Activated CD8-positive, alpha-beta T cell treated with anti-CD3 and anti-CD28 coated beads for 36 hours (primary cell): ENCODE results near the gene CTSF. TPM values are rescaled to one million over a fixed set of nuclear protein-coding genes. Genes with fewer than 3 reads are reported as not detected.
"Not testable (repeated sequence)": the region's sequence is repeated elsewhere in the genome, so short reads cannot be mapped to it uniquely, and the experiment has no call there.

Source experiments
- ATAC-seq: fragments of 200-7000 bp; cut with Tn5 transposase; one replicate; pipeline ENCODE4 v1.10.0; 2021; ENCODE audit warnings: mild to moderate bottlenecking, moderate library complexity
- CTCF ChIA-PET: fragments of 350-600 bp; sonication (Branson Sonifier 250); formaldehyde crosslinking; loops from one replicate; lab custom pipeline; 2021; ENCODE audit warnings: antibody characterized with exemption; lab: Charles Lee
- POLR2A ChIA-PET: fragments of 350-600 bp; sonication (Branson Sonifier 250); formaldehyde crosslinking; loops from one replicate; lab custom pipeline; 2021; ENCODE audit warnings: antibody characterized with exemption; lab: Charles Lee
- DNase-seq: peaks from one replicate; pipeline ENCODE4 v3.0.0-alpha.2; 2020
- H3K27ac Mint-ChIP-seq: one replicate; pipeline ENCODE4 v1.8.0; 2021; ENCODE audit warnings: mild to moderate bottlenecking, mixed read lengths
- H3K27me3 Mint-ChIP-seq: one replicate; pipeline ENCODE4 v1.8.0; 2021; ENCODE audit warnings: mixed read lengths
- H3K36me3 Mint-ChIP-seq: one replicate; pipeline ENCODE4 v1.8.0; 2021; ENCODE audit warnings: low read depth, mixed read lengths
- H3K4me1 Mint-ChIP-seq: one replicate; pipeline ENCODE4 v1.8.0; 2021; ENCODE audit warnings: low read depth, mixed read lengths
- H3K4me3 Mint-ChIP-seq: one replicate; pipeline ENCODE4 v1.8.0; 2021; ENCODE audit warnings: mild to moderate bottlenecking, moderate library complexity, mixed read lengths
- H3K9me3 Mint-ChIP-seq: one replicate; pipeline ENCODE4 v1.8.0; 2021; ENCODE audit warnings: mixed read lengths
- intact Hi-C: fragments of 100-400 bp; cut with micrococcal nuclease; formaldehyde crosslinking; loops from one replicate; pipeline ENCODE4 v1.10.0; 2022
- total RNA-seq, 2 experiments: library from RNA; stranded (reverse); gene quantifications; one replicate each; pipeline ENCODE4 v1.2.3, GENCODE V29; 2021
- TF ChIP-seq, protein P1 (sequence below): fragments of 200-600 bp; IDR thresholded peaks from one replicate; pipeline ENCODE4 v1.8.0; 2022; ENCODE audit warnings: antibody characterized with exemption, mild to moderate bottlenecking

The CTSF gene
- total RNA-seq, 2 experiments from 2014 or later, result 0.68 to 1.3 TPM

DNA sequence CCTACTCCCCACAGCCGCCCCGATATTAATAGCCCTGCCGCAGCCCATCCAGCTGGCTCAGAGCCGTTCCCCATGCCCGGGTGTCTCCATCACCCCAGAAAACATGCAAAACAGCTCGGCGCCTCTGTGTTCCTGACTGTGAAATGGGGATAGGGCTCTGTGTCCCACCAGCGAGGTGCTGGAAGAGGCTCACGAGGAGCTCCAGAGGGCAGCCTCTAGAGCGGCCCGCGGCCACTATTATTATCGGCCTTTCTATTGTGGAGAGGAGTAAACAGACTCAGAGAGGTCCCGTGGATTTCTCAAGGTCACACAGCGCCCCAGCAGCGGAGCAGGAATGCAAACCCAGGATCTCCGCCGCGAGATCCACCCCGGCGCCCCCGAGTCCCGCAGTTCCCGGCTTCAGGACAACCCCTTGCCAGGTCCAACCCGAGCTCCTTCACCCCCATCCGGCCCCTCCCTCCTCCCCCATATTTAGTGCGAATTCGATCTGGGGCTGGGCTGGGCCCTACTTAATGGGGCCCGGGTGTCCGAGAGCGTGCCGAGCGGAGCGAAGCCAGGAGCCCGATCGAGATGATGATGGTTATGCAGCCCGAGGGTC lies 21.9 kb downstream of the CTSF start, which contains the start of gene ACTN3:
Gene ACTN3, plus strand, starts transcription at position 536 of the 598 bp plus-strand sequence. Its CDS starts 35 bp downstream, at position 571.
- H3K9me3 Mint-ChIP-seq, result no peaks in the 10 kb centered on the region
- no peaks in the 10 kb centered on the region for H3K27me3 Mint-ChIP-seq
- peaks cover 6% of the 10 kb centered on the region for H3K36me3 Mint-ChIP-seq
- ATAC-seq, result peak; percentile 1
- H3K4me3 Mint-ChIP-seq, result peak within 1 kb of the TSS; percentile 85
- TF ChIP-seq, protein P1, sequence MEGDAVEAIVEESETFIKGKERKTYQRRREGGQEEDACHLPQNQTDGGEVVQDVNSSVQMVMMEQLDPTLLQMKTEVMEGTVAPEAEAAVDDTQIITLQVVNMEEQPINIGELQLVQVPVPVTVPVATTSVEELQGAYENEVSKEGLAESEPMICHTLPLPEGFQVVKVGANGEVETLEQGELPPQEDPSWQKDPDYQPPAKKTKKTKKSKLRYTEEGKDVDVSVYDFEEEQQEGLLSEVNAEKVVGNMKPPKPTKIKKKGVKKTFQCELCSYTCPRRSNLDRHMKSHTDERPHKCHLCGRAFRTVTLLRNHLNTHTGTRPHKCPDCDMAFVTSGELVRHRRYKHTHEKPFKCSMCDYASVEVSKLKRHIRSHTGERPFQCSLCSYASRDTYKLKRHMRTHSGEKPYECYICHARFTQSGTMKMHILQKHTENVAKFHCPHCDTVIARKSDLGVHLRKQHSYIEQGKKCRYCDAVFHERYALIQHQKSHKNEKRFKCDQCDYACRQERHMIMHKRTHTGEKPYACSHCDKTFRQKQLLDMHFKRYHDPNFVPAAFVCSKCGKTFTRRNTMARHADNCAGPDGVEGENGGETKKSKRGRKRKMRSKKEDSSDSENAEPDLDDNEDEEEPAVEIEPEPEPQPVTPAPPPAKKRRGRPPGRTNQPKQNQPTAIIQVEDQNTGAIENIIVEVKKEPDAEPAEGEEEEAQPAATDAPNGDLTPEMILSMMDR, result no peak
- H3K27ac Mint-ChIP-seq, result peak within 1 kb of the TSS; percentile 37
- POLR2A ChIA-PET, result interaction anchor here (0.5 to 2.5 kb wide), 9 partner anchors 39 to 668 kb away, joined by 3 to 21 read pairs (median 4); partner anchors contain the start of genes MRPL11, RBM14, RBM4 and RBM4B
- CTCF ChIA-PET, result interaction anchor here (1.0 to 2.8 kb wide), 6 partner anchors 13 to 131 kb away, joined by 3 to 23 read pairs (median 4); partner anchors contain the start of genes CCDC87, CCS, DPP3 and RBM4B
- intact Hi-C loops, result loop anchor here (10.0 kb wide), 2 partner anchors 62 to 128 kb away; partner anchors contain the start of genes DPP3 and RBM4B
- H3K4me1 Mint-ChIP-seq, result peaks cover 17% of the 10 kb centered on the region
- DNase-seq, result peak; percentile 26

DNA sequence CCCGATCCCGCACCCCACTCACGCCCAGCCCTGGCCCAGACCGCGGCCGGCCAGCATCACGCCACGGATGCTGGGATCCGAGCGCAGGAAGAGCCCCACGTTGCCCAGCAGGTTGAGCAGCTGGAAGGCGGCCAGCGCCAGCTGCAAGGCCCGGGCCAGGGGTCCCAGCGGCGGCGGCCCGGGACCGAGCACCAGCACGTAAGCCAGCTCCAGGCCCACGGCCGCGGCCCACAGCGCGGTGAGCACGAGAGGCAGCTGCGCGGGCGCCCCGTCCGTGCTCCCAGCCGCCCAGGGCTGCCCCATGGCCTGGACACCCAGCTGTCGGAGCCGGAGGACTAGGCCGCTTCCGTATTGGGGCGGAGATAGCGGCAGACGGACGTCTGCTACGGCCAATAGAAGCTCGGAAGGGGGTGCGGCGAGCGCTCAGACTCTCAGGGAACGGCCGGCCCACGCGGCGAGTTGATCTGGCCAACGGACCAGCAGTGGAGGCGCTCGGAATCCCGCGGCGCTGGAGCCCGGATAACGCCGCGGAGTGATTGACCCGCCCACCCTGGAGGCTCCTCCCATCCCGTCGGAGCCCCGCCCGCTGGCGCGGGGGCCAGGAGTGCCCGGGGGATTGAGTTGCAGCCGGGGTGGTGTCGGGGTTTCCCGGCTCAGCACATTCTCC lies 22.6 kb downstream of the CTSF start, which contains the start of gene ZDHHC24:
Gene ZDHHC24, minus strand, starts transcription at position 348 of the 667 bp plus-strand sequence. Its CDS starts 45 bp downstream, at position 303.
- TF ChIP-seq, protein P1, result no peak
- Mint-ChIP-seq H3K4me3 (peak within 1 kb of the TSS; percentile 85), H3K4me1 (peaks cover 17% of the 10 kb centered on the region), H3K36me3 (peaks cover 10% of the 10 kb centered on the region), H3K9me3 (no peaks in the 10 kb centered on the region), H3K27ac (peak within 1 kb of the TSS; percentile 83), H3K27me3 (no peaks in the 10 kb centered on the region)
- DNase-seq (peak; percentile 96), ATAC-seq (peak; percentile 90)
- CTCF ChIA-PET, result interaction anchor here (0.8 to 2.8 kb wide), 9 partner anchors 13 to 160 kb away, joined by 3 to 23 read pairs (median 4); partner anchors contain the start of genes BBS1, CCDC87, CCS and DPP3
- POLR2A ChIA-PET, result interaction anchor here (0.6 to 2.5 kb wide), 11 partner anchors 13 to 132 kb away, joined by 3 to 21 read pairs (median 3); partner anchors contain the start of genes MRPL11, RBM14, RBM4 and RBM4B
- intact Hi-C loops, result loop anchor here (10.0 kb wide), 2 partner anchors 61 to 129 kb away; partner anchors contain the start of genes DPP3 and RBM4B

DNA sequence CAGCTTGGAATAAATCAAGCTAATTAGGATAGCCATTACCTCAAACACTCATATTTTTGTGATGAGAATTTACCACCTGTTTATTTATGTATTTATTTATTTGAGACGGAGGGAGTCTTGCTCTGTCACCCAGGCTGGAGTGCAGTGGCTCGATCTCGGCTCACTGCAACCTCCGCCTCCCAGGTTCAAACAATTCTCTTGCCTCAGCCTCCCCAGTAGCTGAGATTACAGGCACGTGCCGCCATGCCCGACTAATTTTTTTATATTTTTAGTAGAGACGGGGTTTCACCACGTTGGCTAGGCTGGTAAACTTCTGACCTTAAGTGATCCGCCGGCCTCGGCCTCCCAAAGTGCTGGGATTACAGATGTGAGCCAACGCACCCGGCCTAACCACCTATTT lies 23.5 kb downstream of the CTSF start:
- DNase-seq, H3K9me3 Mint-ChIP-seq, ATAC-seq, H3K27me3 Mint-ChIP-seq: not testable (repeated sequence)
- intact Hi-C loops, result loop anchor here (10.0 kb wide), 2 partner anchors 60 to 130 kb away; partner anchors contain the start of genes DPP3 and RBM4B
- ChIA-PET CTCF (interaction anchor here (1.2 to 2.8 kb wide), 5 partner anchors 34 to 159 kb away, joined by 3 to 23 read pairs (median 4); partner anchors contain the start of genes BBS1, CCDC87, CCS and RBM4B), POLR2A (interaction anchor here (0.6 to 2.5 kb wide), 6 partner anchors 35 to 184 kb away, joined by 3 to 21 read pairs (median 3); partner anchors contain the start of genes RBM4 and RBM4B)
- peak overlapping the region; percentile 85 for H3K4me3 Mint-ChIP-seq
- peaks cover 10% of the 10 kb centered on the region for H3K36me3 Mint-ChIP-seq
- peak overlapping the region; percentile 83 for H3K27ac Mint-ChIP-seq
- peaks cover 17% of the 10 kb centered on the region for H3K4me1 Mint-ChIP-seq

DNA sequence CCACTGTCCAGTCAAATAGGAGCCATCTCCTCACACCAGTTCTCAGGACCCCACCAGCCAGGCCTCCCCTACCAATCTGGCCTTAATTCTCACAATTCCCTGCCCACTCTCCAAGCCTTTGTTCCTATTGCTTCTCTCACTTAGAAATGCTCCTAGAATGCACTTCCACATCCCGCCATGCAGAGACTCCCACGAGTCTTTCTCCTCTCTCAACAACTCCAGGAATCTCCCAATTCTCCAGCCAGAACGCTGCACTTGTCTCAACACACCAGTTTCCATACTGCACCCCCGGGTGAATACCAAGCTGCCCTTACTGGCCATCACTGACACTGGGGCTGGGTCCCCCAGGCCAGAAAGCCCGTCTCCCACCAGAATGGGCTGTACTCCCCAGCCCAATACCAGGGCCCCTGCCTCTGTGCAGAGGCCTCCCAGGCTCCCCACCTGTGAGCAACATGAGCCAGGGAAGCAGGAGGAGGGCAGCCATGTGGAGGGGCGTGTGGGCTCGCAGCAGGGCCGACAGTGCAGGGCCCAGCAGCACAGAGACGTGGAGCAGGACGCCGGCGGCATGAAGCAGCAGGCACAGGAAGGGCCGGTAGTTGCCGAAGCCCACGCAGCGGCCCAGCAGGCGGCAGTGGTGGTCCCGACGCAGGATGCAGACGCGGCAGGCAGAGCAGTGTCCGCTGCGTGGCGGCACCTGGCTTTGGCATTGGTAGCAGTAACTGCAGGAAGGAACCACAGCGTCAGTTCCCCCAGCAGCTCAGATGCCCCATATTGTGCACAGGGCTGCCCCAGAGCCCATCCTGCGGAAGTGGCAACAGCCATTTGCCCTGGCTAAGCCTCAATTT lies 24.9 kb downstream of the CTSF start:
- Mint-ChIP-seq H3K36me3 (peaks cover 12% of the 10 kb centered on the region), H3K27ac (peak overlapping the region; percentile 86), H3K9me3 (no peaks in the 10 kb centered on the region), H3K4me3 (peak overlapping the region; percentile 75), H3K4me1 (peaks cover 17% of the 10 kb centered on the region), H3K27me3 (no peaks in the 10 kb centered on the region)
- ChIA-PET POLR2A (interaction anchor here (0.6 to 1.4 kb wide), 4 partner anchors 10 to 1605 kb away, joined by 3 to 7 read pairs (median 4); no protein-coding TSS in a partner anchor), CTCF (interaction anchor here (0.8 to 1.4 kb wide), 4 partner anchors 9 to 291 kb away, joined by 3 read pairs; partner anchors contain the start of gene MRPL11)
- peak; percentile 63 for ATAC-seq
- intact Hi-C loops, result loop anchor here (10.0 kb wide), 2 partner anchors 59 to 131 kb away; partner anchors contain the start of genes DPP3 and RBM4B
- peak; percentile 86 for DNase-seq
- TF ChIP-seq, protein P1, result peak; percentile 64
